ENCODE results near the gene CDH13. TPM values are rescaled to one million over a fixed set of nuclear protein-coding genes. Genes with fewer than 3 reads are reported as not detected.

Gene CDH13
- total and polyA plus RNA-seq, 10 of the 15 experiments (the other 5 are each of a cell fraction or from before 2014, with no cell fraction given) = under 0.01 to 0.05 TPM; not detected in 8

DNA sequence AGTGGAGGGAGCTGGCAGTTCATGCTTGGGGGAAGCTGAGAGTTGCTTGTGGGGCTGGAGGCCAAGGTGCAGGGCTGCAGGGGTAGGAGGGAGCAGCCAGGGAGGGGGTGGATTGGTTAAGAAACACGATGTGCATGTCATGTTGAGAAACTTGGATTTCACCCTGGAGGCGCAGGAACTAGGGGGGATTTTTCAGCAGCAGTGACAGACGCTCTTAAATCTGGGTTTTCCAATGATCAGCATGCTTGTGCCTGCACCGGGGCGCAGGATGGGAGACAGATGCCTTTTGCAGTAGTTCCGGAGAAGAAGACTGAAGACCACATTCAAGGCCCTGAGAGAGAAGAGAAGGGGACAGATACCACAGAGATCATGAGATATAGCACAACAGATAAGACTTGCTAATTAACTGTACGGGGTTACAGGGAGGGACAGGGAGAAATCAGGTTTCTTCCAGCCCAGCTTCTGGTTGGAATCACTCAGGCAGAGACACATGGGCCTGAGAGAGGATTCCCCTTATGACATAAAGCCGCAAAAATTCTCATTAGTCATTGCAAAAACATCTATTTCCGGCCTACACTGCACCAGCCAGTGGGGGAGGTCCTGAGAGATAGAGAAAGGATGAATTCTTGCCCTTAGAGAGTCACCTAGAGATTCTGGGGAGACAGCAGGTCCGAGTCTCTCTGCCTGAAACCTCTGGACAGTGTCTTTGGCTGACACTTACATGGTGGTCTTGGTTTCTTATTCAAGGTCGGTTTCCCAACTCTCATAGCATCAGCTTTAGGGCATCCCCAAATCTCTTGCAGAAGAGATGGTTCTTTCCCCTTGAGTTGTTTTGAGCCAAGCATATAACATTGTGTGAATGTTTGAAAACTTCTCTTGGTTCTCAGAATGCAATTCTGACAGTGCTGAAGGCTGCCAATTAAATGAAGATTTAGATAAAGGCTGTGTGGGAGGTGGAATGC is 27.1 kb downstream of the CDH13 start (continued):
- TF ChIP-seq JUNB (IDR thresholded peaks at IDR 0.05) = peak; percentile 93
- TF ChIP-seq BACH1 (IDR thresholded peaks at IDR 0.05; ENCODE audit: borderline replicate concordance) = no peak
- peak; percentile 78 for TF ChIP-seq CHD2 (IDR thresholded peaks at IDR 0.05; ENCODE audit: borderline replicate concordance, low read depth, low read length)
- peak; percentile 92 for TF ChIP-seq ATF7 (IDR thresholded peaks at IDR 0.05; ENCODE audit: low read depth)
- peak; percentile 70 for TF ChIP-seq POLR2AphosphoS5 (IDR thresholded peaks at IDR 0.05; ENCODE audit: low read length)
- peak; percentile 76 for TF ChIP-seq GABPA (IDR thresholded peaks at IDR 0.05; ENCODE audit: low read depth)

DNA sequence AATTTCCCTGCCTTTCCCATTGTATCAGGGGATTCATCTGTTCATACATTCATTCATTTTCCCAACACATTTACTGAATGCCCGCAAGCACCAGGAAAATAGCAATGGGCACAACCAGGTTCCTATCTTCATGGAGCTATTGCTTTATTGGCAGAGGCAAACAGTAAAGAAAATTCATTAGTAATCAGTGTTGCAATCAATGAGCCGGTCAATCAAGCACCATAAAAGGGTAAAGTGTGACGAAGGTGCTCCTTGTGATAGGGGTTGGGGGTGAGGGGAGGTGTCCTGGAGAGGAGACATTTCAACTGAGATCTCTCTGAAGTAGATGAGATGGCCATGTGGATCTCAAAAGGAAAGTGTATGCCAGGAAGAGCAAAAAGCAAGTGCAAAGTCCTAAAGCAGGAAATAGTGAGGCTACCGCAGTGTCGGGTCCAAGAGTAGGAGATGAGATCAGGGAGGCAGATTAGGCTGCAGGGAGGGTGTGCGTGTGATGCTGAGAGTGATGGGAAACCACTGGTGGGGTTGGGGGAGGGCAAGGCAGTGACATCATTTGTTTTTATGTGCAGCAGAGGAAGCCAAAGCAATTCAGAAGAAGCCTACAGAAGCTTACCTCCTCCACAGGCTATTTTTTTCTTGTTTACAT is 28.4 kb downstream of the CDH13 start:
- ChIA-PET POLR2A (no interaction called here), RAD21 (ENCODE audit: unreplicated experiment) (interaction anchor here (1.1 to 2.0 kb wide), 3 partner anchors 12 to 15 kb away, joined by 4 to 7 read pairs (median 5); no protein-coding TSS in a partner anchor), SMC1A (ENCODE audit: uncharacterized antibody, unreplicated experiment) (interaction anchor here (0.9 to 5.9 kb wide), 4 partner anchors 12 to 905 kb away, joined by 3 to 63 read pairs (median 4); no protein-coding TSS in a partner anchor), CTCF (interaction anchor here (0.6 to 10.3 kb wide), 8 partner anchors 10 to 1920 kb away, joined by 3 to 100 read pairs (median 4); no protein-coding TSS in a partner anchor)
- Histone ChIP-seq H3K36me3 (ENCODE audit: control insufficient read depth in 2 of 2, insufficient read depth in 2 of 2, low read length in 1 of 2) (no peaks in the 10 kb centered on the region), H3K4me1 (ENCODE audit: control insufficient read depth, insufficient read depth, low read length) (peaks cover 60% of the 10 kb centered on the region), H4K20me1 (ENCODE audit: control insufficient read depth, insufficient read depth) (no peaks in the 10 kb centered on the region), H2AFZ (ENCODE audit: control insufficient read depth, low read depth, low read length) (peak overlapping the region; percentile 50), H3K4me3 (no peak overlapping the region), H3K27me3 (replicated peaks in 1 of 2; ENCODE audit: control insufficient read depth in 2 of 2, insufficient read depth in 2 of 2, low read length in 1 of 2) (no peaks in the 10 kb centered on the region), H3K79me2 (ENCODE audit: control insufficient read depth, insufficient read depth, low read length) (no peaks in the 10 kb centered on the region), H3K27ac (ENCODE audit: control insufficient read depth, insufficient read depth) (peak overlapping the region; percentile 96), H3K9me3 (replicated peaks; ENCODE audit: control insufficient read depth, insufficient read depth, low read length) (peaks cover 3% of the 10 kb centered on the region; the same call in 1 of the 3 replicates), H3K4me2 (ENCODE audit: control insufficient read depth, insufficient read depth) (peak overlapping the region; percentile 65), H3K9ac (ENCODE audit: control insufficient read depth, insufficient read depth, low read length) (peak overlapping the region; percentile 55; the same call in 1 of the 2 replicates)
- in situ Hi-C loops (cut with MboI) (no loop called here), intact Hi-C loops (cut with micrococcal nuclease; ENCODE audit: unreplicated experiment) (loop anchor here (2.0 to 10.0 kb wide), 2 partner anchors 14 to 1650 kb away; partner anchors contain the start of genes CENPN and CMC2)
- BruUV-seq (replicated peaks) = TSS peak; percentile 81
- ATAC-seq (peak; percentile 25), FAIRE-seq (peak; percentile 47), DNase-seq (ENCODE audit: low read depth, low spot score) (peak; percentile 50)
- WGBS (ENCODE audit: insufficient coverage, insufficient replicate concordance, low lambda C conversion rate, missing lambda C conversion rate) = 31% methylated on average over 6 of the region's 6 CpGs
- TF ChIP-seq MEF2A (IDR thresholded peaks at IDR 0.05; ENCODE audit: insufficient read depth, low read depth, low read length) = peak; percentile 74
- 0 out of 2 replicates have a peak, but pooled peaks have one; percentile 62 for TF ChIP-seq CBX5 (IDR thresholded peaks at IDR 0.05; ENCODE audit: low read depth)
- TF ChIP-seq RAD21 (IDR thresholded peaks at IDR 0.05; ENCODE audit: insufficient read depth, low read depth, low read length) = peak; percentile 1; the same call in 1 of the 2 replicates
- TF ChIP-seq EP300 (IDR thresholded peaks at IDR 0.05; ENCODE audit: borderline replicate concordance in 1 of 2, control insufficient read depth in 1 of 2, low read depth in 2 of 2, low read length in 2 of 2) = 0 out of 4 replicates have a peak, but pooled peaks of 1 of the 2 experiments have one; percentile 47
- TF ChIP-seq IRF4 (IDR thresholded peaks at IDR 0.05; ENCODE audit: low read depth, low read length) = 0 out of 2 replicates have a peak, but pooled peaks have one; percentile 30
- peak in 1 of 2 experiments; percentile 81; a peak in 1 of 4 replicates for TF ChIP-seq ETV6 (conservative IDR thresholded peaks at IDR 0.05 in 1 of 2, IDR thresholded peaks at IDR 0.05 in 1 of 2; ENCODE audit: borderline replicate concordance in 1 of 2, low read depth in 1 of 2)
- TF ChIP-seq NFIC (IDR thresholded peaks at IDR 0.05; ENCODE audit: low read depth, low read length) = peak; percentile 93
- TF ChIP-seq EED (IDR thresholded peaks at IDR 0.05; ENCODE audit: low read depth) = peak; percentile 94
- no peak for TF ChIP-seq SREBF1 (IDR thresholded peaks at IDR 0.05; ENCODE audit: low read length)
- TF ChIP-seq CBFB (IDR thresholded peaks at IDR 0.05; ENCODE audit: low read depth) = peak; percentile 62
- no peak for TF ChIP-seq KAT2A (conservative IDR thresholded peaks at IDR 0.05; ENCODE audit: control insufficient read depth, low read depth, low read length)
- TF ChIP-seq JUNB (IDR thresholded peaks at IDR 0.05) = peak; percentile 82
- TF ChIP-seq EGR1 (IDR thresholded peaks at IDR 0.05; ENCODE audit: borderline replicate concordance in 1 of 2, low read depth in 2 of 2, low read length in 2 of 2) = peak in 1 of 2 experiments; percentile 35; a peak in 1 of 3 replicates
- no peak for TF ChIP-seq ZBTB33 (IDR thresholded peaks at IDR 0.05)
